SK-N-SH treated with all-trans-retinoic acid at 6 μM for 48 hours (cell line): ENCODE measurements around the gene WASL.

Experiments
- SNAI2 ChIP-seq: fragments of 250-450 bp; sonication (Bioruptor Pico); IDR thresholded peaks from 2 replicates; pipeline ENCODE4 v1.5.0; 2020; ENCODE audit warnings: mild to moderate bottlenecking, moderate library complexity
- TOX ChIP-seq: fragments of 250-450 bp; sonication (Bioruptor Pico); IDR thresholded peaks from 2 replicates; pipeline ENCODE4 v1.8.0; 2021; ENCODE audit warnings: mild to moderate bottlenecking, moderate library complexity, borderline replicate concordance
- ZFP3 ChIP-seq: fragments of 250-450 bp; sonication (Bioruptor Pico); IDR thresholded peaks from 2 replicates; pipeline ENCODE4 v1.5.0; 2020; ENCODE audit warnings: mild to moderate bottlenecking, moderate library complexity
- TF ChIP-seq, protein P1 (sequence below): fragments of 250-450 bp; sonication (Bioruptor Pico); IDR thresholded peaks from 2 replicates; pipeline ENCODE4 v1.5.1; 2020; ENCODE audit warnings: low read depth, mild to moderate bottlenecking, moderate library complexity

DNA sequence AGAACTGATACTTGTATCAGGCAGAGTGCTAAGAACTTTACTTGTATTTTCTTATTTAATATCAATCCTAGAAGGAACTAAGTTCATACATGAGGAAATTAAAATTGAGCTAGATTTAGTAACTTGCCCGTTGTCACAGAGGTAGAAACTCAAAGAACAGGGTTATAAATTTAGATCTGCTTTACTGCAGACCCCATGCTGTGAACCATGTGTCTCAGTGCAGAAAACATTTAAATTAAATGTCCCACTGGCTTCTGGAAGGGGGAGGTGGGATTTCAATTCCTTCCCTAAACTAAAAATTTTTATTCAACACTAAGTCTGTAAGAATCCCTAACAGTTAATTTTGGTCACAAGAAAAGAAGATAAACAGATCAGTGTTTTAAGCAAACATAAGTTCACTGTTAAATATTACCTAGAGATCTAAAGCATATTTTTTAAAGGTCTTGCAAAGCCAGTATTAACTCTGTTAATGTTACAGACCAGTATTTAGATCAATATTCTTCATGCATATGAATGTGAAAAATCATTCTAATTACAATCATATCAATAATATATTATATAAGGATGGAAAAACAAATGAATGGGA lies 23.1 kb downstream of the WASL start:
- TF ChIP-seq, protein P1, sequence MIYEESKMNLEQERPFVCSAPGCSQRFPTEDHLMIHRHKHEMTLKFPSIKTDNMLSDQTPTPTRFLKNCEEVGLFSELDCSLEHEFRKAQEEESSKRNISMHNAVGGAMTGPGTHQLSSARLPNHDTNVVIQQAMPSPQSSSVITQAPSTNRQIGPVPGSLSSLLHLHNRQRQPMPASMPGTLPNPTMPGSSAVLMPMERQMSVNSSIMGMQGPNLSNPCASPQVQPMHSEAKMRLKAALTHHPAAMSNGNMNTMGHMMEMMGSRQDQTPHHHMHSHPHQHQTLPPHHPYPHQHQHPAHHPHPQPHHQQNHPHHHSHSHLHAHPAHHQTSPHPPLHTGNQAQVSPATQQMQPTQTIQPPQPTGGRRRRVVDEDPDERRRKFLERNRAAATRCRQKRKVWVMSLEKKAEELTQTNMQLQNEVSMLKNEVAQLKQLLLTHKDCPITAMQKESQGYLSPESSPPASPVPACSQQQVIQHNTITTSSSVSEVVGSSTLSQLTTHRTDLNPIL (CRISPR knock-in tag) = no peak
- TF ChIP-seq TOX (CRISPR knock-in tag) (no peak), SNAI2 (CRISPR knock-in tag) (no peak), ZFP3 (CRISPR knock-in tag) (no peak)
